H1 (cell line): ENCODE results near the gene GNG7. TPM values are rescaled to one million over a fixed set of nuclear protein-coding genes. Genes with fewer than 3 reads are reported as not detected.

Experiments used
- CTCF ChIA-PET: fragments of 300-600 bp; sonication (Branson Sonifier 250); formaldehyde crosslinking; loops from one replicate; lab custom pipeline; 2021; ENCODE audit not compliant: partially characterized antibody; lab: Charles Lee
- POLR2A ChIA-PET: fragments of 300-600 bp; sonication (Branson Sonifier 250); formaldehyde crosslinking; loops from one replicate; lab custom pipeline; 2021; ENCODE audit warnings: inconsistent platforms; ENCODE audit not compliant: partially characterized antibody; lab: Charles Lee
- DNase-seq, 2 experiments: peaks; one replicate each; pipeline versions ENCODE4 v3.0.0 to v3.0.0-alpha.2; 2010 to 2022; ENCODE audit warnings: low spot score in 2 of 2, low read depth in 1 of 2, mixed read lengths in 1 of 2
- FAIRE-seq: peaks from 2 replicates; lab custom pipeline; 2011; peaks lifted over from hg19 to GRCh38; lab: Jason Lieb, UNC
- H2AFZ ChIP-seq: 2 replicates; pipeline ENCODE4 v1.8.1; 2012; ENCODE audit warnings: low read length, inconsistent platforms
- H2AK5ac ChIP-seq: 2 replicates; pipeline ENCODE4 v1.6.1; 2013; ENCODE audit warnings: low read depth, low read length
- H2BK120ac ChIP-seq: replicated peaks from 2 replicates; pipeline ENCODE3; 2013; ENCODE audit warnings: low read depth, low read length, inconsistent platforms
- H2BK12ac ChIP-seq: 2 replicates; pipeline ENCODE4 v1.6.1; 2013; ENCODE audit warnings: low read depth, low read length
- H2BK15ac ChIP-seq: 2 replicates; pipeline ENCODE4 v1.6.1; 2013; ENCODE audit warnings: low read length
- H2BK20ac ChIP-seq: 2 replicates; pipeline ENCODE4 v1.6.1; 2013; ENCODE audit warnings: low read length
- H2BK5ac ChIP-seq: 2 replicates; pipeline ENCODE4 v1.6.1; 2013; ENCODE audit warnings: low read depth, low read length
- H3K14ac ChIP-seq: 2 replicates; pipeline ENCODE4 v1.6.1; 2013; ENCODE audit warnings: inconsistent platforms; ENCODE audit not compliant: insufficient read length
- H3K18ac ChIP-seq: 2 replicates; pipeline ENCODE4 v1.6.1; 2013; ENCODE audit warnings: low read length; ENCODE audit errors: extremely low read depth
- H3K23ac ChIP-seq: 2 replicates; pipeline ENCODE4 v1.6.1; 2013; ENCODE audit warnings: inconsistent platforms; ENCODE audit not compliant: insufficient read length
- H3K23me2 ChIP-seq: 2 replicates; pipeline ENCODE4 v1.6.1; 2013; ENCODE audit warnings: low read depth, low read length
- H3K27ac ChIP-seq: 2 replicates; pipeline ENCODE4 v1.6.1; 2011; ENCODE audit warnings: low read depth, low read length, inconsistent platforms
- H3K27me3 ChIP-seq, 4 experiments: replicated peaks in 1 of 4; 1 replicate in 1 of 4; 2 replicates in 3 of 4; pipeline versions ENCODE4 v1.6.1 to v1.8.1; 2011 to 2013; ENCODE audit warnings: low read length in 3 of 4, mild to moderate bottlenecking in 3 of 4, inconsistent platforms in 2 of 4, mixed read lengths in 2 of 4, moderate library complexity in 1 of 4; ENCODE audit not compliant: control insufficient read depth in 3 of 4, insufficient read depth in 3 of 4; ENCODE audit errors: extremely low read depth in 1 of 4
- H3K36me3 ChIP-seq, 4 experiments: 2 replicates each; pipeline versions ENCODE4 v1.6.1 to v1.8.1; 2011 to 2013; ENCODE audit warnings: mild to moderate bottlenecking in 4 of 4, low read length in 3 of 4, moderate library complexity in 2 of 4, control low read depth in 1 of 4, inconsistent platforms in 1 of 4; ENCODE audit not compliant: insufficient read depth in 4 of 4, control insufficient read depth in 2 of 4
- H3K4ac ChIP-seq: replicated peaks from 2 replicates; pipeline ENCODE3; 2013; ENCODE audit warnings: low read length, low read depth, mixed read lengths, inconsistent platforms; ENCODE audit not compliant: insufficient read length
- H3K4me1 ChIP-seq, 4 experiments: replicated peaks in 1 of 4; 1 replicate in 1 of 4; 2 replicates in 3 of 4; pipeline versions ENCODE4 v1.6.1 to v1.8.1; 2011 to 2013; ENCODE audit warnings: low read length in 3 of 4, inconsistent platforms in 2 of 4, mixed read lengths in 1 of 4; ENCODE audit not compliant: insufficient read depth in 4 of 4, control insufficient read depth in 3 of 4
- H3K4me2 ChIP-seq, 2 experiments: 2 replicates each; pipeline versions ENCODE4 v1.6.1 to v1.8.1; 2011 to 2013; ENCODE audit warnings: low read depth in 2 of 2, low read length in 2 of 2, control low read depth in 1 of 2, inconsistent platforms in 1 of 2, mild to moderate bottlenecking in 1 of 2; ENCODE audit not compliant: insufficient read depth in 1 of 2
- H3K4me3 ChIP-seq, 4 experiments: fragments of 200-600, 300-600 bp in 1 of 4; sonication (generic), shearing (Covaris generic), sonication (Bioruptor Twin) in 1 of 4; 2 replicates each; pipeline versions ENCODE4 v1.5.1 to v1.8.1; 2011 to 2016; ENCODE audit warnings: low read length in 4 of 4, low read depth in 3 of 4, control low read depth in 2 of 4, inconsistent platforms in 2 of 4, mild to moderate bottlenecking in 2 of 4, mixed read lengths in 1 of 4, moderate library complexity in 1 of 4; ENCODE audit not compliant: insufficient read depth in 2 of 4; ENCODE audit errors: extremely low read depth in 1 of 4
- H3K56ac ChIP-seq: replicated peaks from 2 replicates; pipeline ENCODE3; 2013; ENCODE audit warnings: low read depth, mild to moderate bottlenecking, mixed read lengths, low read length, inconsistent platforms; ENCODE audit not compliant: insufficient read length
- H3K79me1 ChIP-seq: 2 replicates; pipeline ENCODE4 v1.6.1; 2013; ENCODE audit warnings: low read depth, low read length, control low read depth
- H3K79me2 ChIP-seq, 2 experiments: 2 replicates each; pipeline versions ENCODE4 v1.6.1 to v1.8.1; 2012 to 2013; ENCODE audit warnings: low read length in 2 of 2, mild to moderate bottlenecking in 2 of 2, inconsistent platforms in 1 of 2; ENCODE audit not compliant: insufficient read depth in 2 of 2, control insufficient read depth in 1 of 2
- H3K9ac ChIP-seq, 4 experiments: replicated peaks in 1 of 4; 1 replicate in 1 of 4; 2 replicates in 3 of 4; pipeline versions ENCODE4 v1.6.1 to v1.8.1; 2011 to 2013; ENCODE audit warnings: low read depth in 3 of 4, low read length in 3 of 4, control low read depth in 2 of 4, mild to moderate bottlenecking in 2 of 4, moderate library complexity in 2 of 4, inconsistent platforms in 1 of 4; ENCODE audit errors: extremely low read depth in 1 of 4
- H3K9me3 ChIP-seq, 2 experiments: 2 replicates each; pipeline versions ENCODE4 v1.6.1 to v1.8.1; 2012 to 2013; ENCODE audit warnings: mild to moderate bottlenecking in 2 of 2, moderate library complexity in 2 of 2, control low read depth in 1 of 2, inconsistent platforms in 1 of 2, low read depth in 1 of 2, low read length in 1 of 2, mixed read lengths in 1 of 2; ENCODE audit not compliant: insufficient read depth in 2 of 2
- H4K20me1 ChIP-seq, 2 experiments: replicated peaks in 1 of 2; 2 replicates each; pipeline versions ENCODE3 to v1.8.1; 2011 to 2013; ENCODE audit warnings: inconsistent platforms in 2 of 2, low read length in 2 of 2, mild to moderate bottlenecking in 1 of 2; ENCODE audit not compliant: insufficient read depth in 2 of 2, control insufficient read depth in 1 of 2
- H4K5ac ChIP-seq: 2 replicates; pipeline ENCODE4 v1.6.1; 2013; ENCODE audit warnings: low read length, low read depth, mixed read lengths, inconsistent platforms; ENCODE audit not compliant: insufficient read length
- H4K8ac ChIP-seq: 2 replicates; pipeline ENCODE4 v1.8.0; 2013; ENCODE audit warnings: mild to moderate bottlenecking, moderate library complexity, low read length, inconsistent platforms; ENCODE audit not compliant: insufficient read depth; ENCODE audit errors: extremely low read depth
- H4K91ac ChIP-seq: replicated peaks from 2 replicates; pipeline ENCODE3; 2013; ENCODE audit warnings: low read length, mixed read lengths, inconsistent platforms; ENCODE audit not compliant: insufficient read length
- RXRA ChIP-seq: IDR thresholded peaks from 2 replicates; pipeline ENCODE4 v1.6.1; 2011; ENCODE audit warnings: low read depth, mild to moderate bottlenecking, low read length, moderate library complexity; ENCODE audit not compliant: insufficient read depth
- SIX5 ChIP-seq: IDR thresholded peaks from 2 replicates; pipeline ENCODE4 v1.6.1; 2011; ENCODE audit warnings: mild to moderate bottlenecking, low read depth, low read length
- SP4 ChIP-seq: IDR thresholded peaks from 2 replicates; pipeline ENCODE4 v1.6.1; 2012; ENCODE audit warnings: low read length, inconsistent platforms
- WGBS, 2 experiments: shearing (Covaris generic) in 1 of 2; methylation state at CpG; one replicate each; pipeline versions ENCODE4 v1.1.6 to v1.1.7; 2013 to 2015; ENCODE audit warnings: low lambda C conversion rate in 2 of 2, mixed read lengths in 2 of 2, inconsistent platforms in 1 of 2, low coverage in 1 of 2, missing lambda C conversion rate in 1 of 2; ENCODE audit not compliant: insufficient replicate concordance in 2 of 2, insufficient coverage in 1 of 2, insufficient read length in 1 of 2; ENCODE audit errors: extremely low coverage in 1 of 2, missing lambda C conversion rate in 1 of 2; 5-methylcytosine and 5-hydroxymethylcytosine counted together
- polyA plus RNA-seq, 7 experiments: library from polyadenylated mRNA; depleted of rRNA in 3 of 7; stranded (reverse) in 5 of 7; unstranded in 2 of 7; fragments of >200 nt in 5 of 7; fragments of 200-250 nt in 2 of 7; gene quantifications; 1 replicate in 5 of 7; 2 replicates in 1 of 7; 4 replicates in 1 of 7; pipeline versions ENCODE4 v1.2.1 to v1.2.3, GENCODE V29; 2011 to 2013; ENCODE audit warnings: missing spikeins in 2 of 7, mixed read lengths in 2 of 7
- total RNA-seq: library from RNA; stranded (reverse); fragmentation: NEBNext Ultra II Directional; extraction: Animal tissue kit (Norgen Biotek cat#: 25700); gene quantifications from 2 replicates; pipeline ENCODE4 v1.2.1, GENCODE V29; 2021

Gene GNG7
- total and polyA plus RNA-seq, 2 of the 8 experiments (the other 6 are each of a cell fraction or from before 2014, with no cell fraction given): 2.8 to 7.8 TPM

DNA sequence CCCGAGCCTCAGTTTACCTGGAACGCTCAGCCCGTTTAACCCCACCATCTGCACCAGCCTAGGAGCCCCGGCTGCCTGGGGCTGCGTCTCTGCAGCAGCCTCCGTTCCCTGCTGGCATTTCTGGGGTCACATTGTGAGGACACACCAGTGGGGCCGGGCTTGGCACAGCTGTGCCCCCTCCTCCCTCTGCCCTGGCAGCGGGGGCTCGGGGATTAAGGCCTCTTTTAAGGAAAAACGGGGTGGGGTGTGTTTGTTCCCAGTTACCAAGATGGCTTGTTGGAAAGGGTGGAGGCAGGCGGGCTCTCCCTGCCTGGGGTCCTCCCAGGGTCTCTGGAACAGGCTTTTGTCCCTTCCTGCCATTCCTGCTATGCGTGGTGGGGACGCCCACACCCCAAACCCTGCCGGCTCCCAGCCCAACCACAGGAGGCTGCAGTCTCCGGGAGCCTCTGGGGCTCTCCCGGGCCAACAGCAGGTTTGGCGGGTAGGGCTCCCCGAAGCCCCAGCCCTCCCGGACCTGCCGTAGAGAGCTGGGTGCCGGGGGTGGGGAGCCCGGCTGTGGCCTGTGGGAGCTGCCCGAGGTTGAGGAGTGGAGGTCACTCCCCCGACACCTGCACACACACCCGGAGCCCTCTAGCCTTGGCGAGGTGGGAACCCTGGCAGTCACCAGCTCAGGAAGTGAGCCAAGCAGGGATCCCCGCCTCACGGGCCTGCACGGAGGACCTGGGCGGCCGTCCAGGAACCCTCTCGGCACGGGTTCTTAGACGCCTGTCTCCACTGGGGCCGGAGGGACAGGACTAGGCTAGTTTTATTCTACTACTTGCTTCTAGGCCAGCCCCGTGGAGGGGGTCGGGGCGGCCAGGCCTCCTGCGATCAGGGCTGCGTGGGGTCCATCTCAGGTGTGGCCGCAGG is 189.7 kb downstream of the GNG7 start:
- FAIRE-seq: no peak
- no peak for DNase-seq
- WGBS, 2 experiments: 84% methylated on average over 37 of the region's 41 CpGs; no CpG with 5 or more reads in 1 of the 2 experiments

More for the DNA sequence above, 189.7 kb downstream of the GNG7 start:
- H3K79me1 ChIP-seq: no peaks in the 10 kb centered on the region
- POLR2A ChIA-PET: interaction anchor here (1.6 to 2.9 kb wide), 3 partner anchors 13 to 36 kb away, joined by 3 to 20 read pairs (median 6); partner anchors contain the start of gene GADD45B
- H2BK12ac ChIP-seq: no peak overlapping the region
- H3K79me2 ChIP-seq: no peaks in the 10 kb centered on the region
- H3K4me2 ChIP-seq: no peak overlapping the region
- H3K23me2 ChIP-seq: no peaks in the 10 kb centered on the region
- no peaks in the 10 kb centered on the region for H3K9me3 ChIP-seq
- H2BK15ac ChIP-seq: no peak overlapping the region
- no peak overlapping the region for H2AK5ac ChIP-seq
- no peak overlapping the region for H4K5ac ChIP-seq
- H3K27me3 ChIP-seq: no peaks in the 10 kb centered on the region
- H3K27ac ChIP-seq: no peak overlapping the region
- no peak overlapping the region for H3K4ac ChIP-seq
- H3K9ac ChIP-seq: no peak overlapping the region
- no peak overlapping the region for H3K23ac ChIP-seq
- H2BK20ac ChIP-seq: no peak overlapping the region; the same call in 1 of the 2 replicates
- no peak overlapping the region for H2BK5ac ChIP-seq
- H3K4me1 ChIP-seq: peaks cover 0 to 9% (median 6%) of the 10 kb centered on the region in 4 experiments; a peak in 5 of 7 replicates
- no peak overlapping the region for H3K4me3 ChIP-seq
- H3K14ac ChIP-seq: no peak overlapping the region
- no peak overlapping the region for H3K56ac ChIP-seq
- H4K20me1 ChIP-seq: no peaks in the 10 kb centered on the region
- no peak overlapping the region for H2AFZ ChIP-seq
- no peak overlapping the region for H4K91ac ChIP-seq
- no peak overlapping the region for H2BK120ac ChIP-seq
- no peak overlapping the region for H3K18ac ChIP-seq
- CTCF ChIA-PET: interaction anchor here (0.7 to 1.7 kb wide), 4 partner anchors 11 to 136 kb away, joined by 3 to 4 read pairs (median 4); no protein-coding TSS in a partner anchor
- TF ChIP-seq SP4: no peak
- TF ChIP-seq SIX5: no peak
- TF ChIP-seq RXRA: no peak
- no peaks in the 10 kb centered on the region for H3K36me3 ChIP-seq
- peak overlapping the region; percentile 35; the same call in 1 of the 2 replicates for H4K8ac ChIP-seq
